Ovary (tissue), 9 donors: ENCODE measurements around the gene SFTA2. TPM values are rescaled to one million over a fixed set of nuclear protein-coding genes. Genes with fewer than 3 reads are reported as not detected.
"Not testable (repeated sequence)": the region's sequence is repeated elsewhere in the genome, so short reads cannot be mapped to it uniquely, and the experiment has no call there.

Source experiments
- DNase-seq, 5 donors: peaks; one replicate each; pipeline ENCODE4 v3.0.0-alpha.2; 2019 to 2020
- H3K27ac ChIP-seq, 2 donors: fragments of 200-600 bp; one replicate each; pipeline versions ENCODE4 v1.5.1 to v1.8.0; 2019 to 2022
- H3K27me3 ChIP-seq: fragments of 200-600 bp; one replicate; pipeline ENCODE4 v1.8.0; 2022
- H3K36me3 ChIP-seq: fragments of 200-600 bp; sonication (generic); one replicate; pipeline ENCODE4 v1.5.1; 2019
- H3K4me1 ChIP-seq: one replicate; pipeline ENCODE4 v1.8.1; 2013; ENCODE audit warnings: mild to moderate bottlenecking, moderate library complexity; ENCODE audit not compliant: insufficient read depth
- H3K4me3 ChIP-seq: fragments of 200-600 bp; sonication (generic); one replicate; pipeline ENCODE4 v1.5.1; 2017
- H3K9me3 ChIP-seq, 2 donors: fragments of 200-600 bp in 1 of 2; sonication (generic) in 1 of 2; one replicate each; pipeline versions ENCODE4 v1.5.1 to v1.8.1; 2013 to 2019; ENCODE audit warnings: mild to moderate bottlenecking in 1 of 2, moderate library complexity in 1 of 2
- EP300 ChIP-seq: sonication (generic); formaldehyde crosslinking; IDR thresholded peaks from one replicate; pipeline ENCODE4 v1.6.1; 2017; ENCODE audit warnings: antibody characterized with exemption
- POLR2A ChIP-seq: fragments of 450-650 bp; IDR thresholded peaks from one replicate; pipeline ENCODE4 v1.6.1; 2017; ENCODE audit warnings: antibody characterized with exemption, mild to moderate bottlenecking, moderate library complexity
- WGBS, 3 donors: extraction: QIAGEN DNeasy Blood & Tissue Kit in 1 of 3; methylation state at CpG; one replicate each; pipeline versions ENCODE4 v1.1.5 to v1.1.7; 2013 to 2017; 5-methylcytosine and 5-hydroxymethylcytosine counted together
- intact Hi-C, 4 donors: fragments of 100-400 bp; cut with DNase I; formaldehyde crosslinking; loops; one replicate each; pipeline versions ENCODE4 v1.11.0 to v1.15.1; 2022 to 2023
- polyA plus RNA-seq, 2 donors: library from polyadenylated mRNA; stranded (reverse); fragments of 200-250 nt in 1 of 2; fragments of 350-450 nt in 1 of 2; fragmentation: Illumina TruSeq in 1 of 2; extraction: RNeasy Lipid Tissue Mini Kit (QIAGEN cat#74804) in 1 of 2; gene quantifications; one replicate each; pipeline ENCODE4 v1.2.3, GENCODE V29; 2013 to 2014
- total RNA-seq, 7 donors: library from RNA; depleted of rRNA in 2 of 7; stranded (reverse); fragments of >200 nt in 2 of 7; fragmentation: NEBNext Ultra II Directional in 3 of 7; extraction: Animal tissue kit (Norgen Biotek cat#: 25700) in 3 of 7; gene quantifications; one replicate each; pipeline versions ENCODE4 v1.1.0 to v1.2.4, GENCODE V29; 2016 to 2023
- TF ChIP-seq, protein P1 (sequence below), 3 donors: fragments of 450-650 bp in 2 of 3; fragments of 200-600 bp in 1 of 3; IDR thresholded peaks; one replicate each; pipeline versions ENCODE4 v1.5.1 to v1.8.0; 2016 to 2022; ENCODE audit warnings: antibody characterized with exemption in 3 of 3, mild to moderate bottlenecking in 1 of 3
- donor health status: DM: no; HTN: no; CAD: no; lungs with moderate emphysema.
- donor health status: DM: no; HTN: no; CAD: no.
- donor health status: Bipolar disorder and iron deficiency.
- donor health status: DM: yes; HTN: yes; CAD: no.
- donor health status: DM: no; HTN: no; CAD: no.
- donor health status: DM: yes; HTN: yes; CAD: no.

SFTA2 gene
- total and polyA plus RNA-seq, 9 donors, result 0.80 to 3.1 (median 0.82) TPM; not detected in 6

DNA sequence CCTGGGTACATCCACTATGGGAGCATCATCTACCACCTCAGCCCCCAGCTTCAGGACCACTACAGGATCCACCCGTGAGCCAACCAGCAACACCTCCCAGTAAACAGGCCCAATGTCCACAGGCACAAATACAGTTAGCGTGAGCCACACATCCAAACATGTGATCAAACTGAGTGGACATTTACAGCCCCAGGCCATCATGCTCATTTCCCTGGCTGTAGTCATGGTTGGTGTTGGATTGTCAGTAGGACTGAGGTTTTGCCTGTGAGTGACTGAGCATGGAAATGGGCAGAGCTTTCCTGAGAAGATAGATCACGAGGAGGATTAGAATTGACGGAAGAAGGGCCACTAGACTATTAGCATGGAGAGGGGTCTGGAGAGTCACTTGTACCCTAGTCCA lies 40.8 kb upstream of the SFTA2 start:
- no peak overlapping the region for H3K27ac ChIP-seq
- H3K4me1 ChIP-seq, result no peaks in the 10 kb centered on the region
- TF ChIP-seq POLR2A (no peak), EP300 (no peak)
- TF ChIP-seq, protein P1, sequence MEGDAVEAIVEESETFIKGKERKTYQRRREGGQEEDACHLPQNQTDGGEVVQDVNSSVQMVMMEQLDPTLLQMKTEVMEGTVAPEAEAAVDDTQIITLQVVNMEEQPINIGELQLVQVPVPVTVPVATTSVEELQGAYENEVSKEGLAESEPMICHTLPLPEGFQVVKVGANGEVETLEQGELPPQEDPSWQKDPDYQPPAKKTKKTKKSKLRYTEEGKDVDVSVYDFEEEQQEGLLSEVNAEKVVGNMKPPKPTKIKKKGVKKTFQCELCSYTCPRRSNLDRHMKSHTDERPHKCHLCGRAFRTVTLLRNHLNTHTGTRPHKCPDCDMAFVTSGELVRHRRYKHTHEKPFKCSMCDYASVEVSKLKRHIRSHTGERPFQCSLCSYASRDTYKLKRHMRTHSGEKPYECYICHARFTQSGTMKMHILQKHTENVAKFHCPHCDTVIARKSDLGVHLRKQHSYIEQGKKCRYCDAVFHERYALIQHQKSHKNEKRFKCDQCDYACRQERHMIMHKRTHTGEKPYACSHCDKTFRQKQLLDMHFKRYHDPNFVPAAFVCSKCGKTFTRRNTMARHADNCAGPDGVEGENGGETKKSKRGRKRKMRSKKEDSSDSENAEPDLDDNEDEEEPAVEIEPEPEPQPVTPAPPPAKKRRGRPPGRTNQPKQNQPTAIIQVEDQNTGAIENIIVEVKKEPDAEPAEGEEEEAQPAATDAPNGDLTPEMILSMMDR (IDR thresholded peaks at IDR 0.05), result no peak
- H3K27me3 ChIP-seq, result no peaks in the 10 kb centered on the region
- H3K9me3 ChIP-seq, result no peaks in the 10 kb centered on the region
- 92 to 96% (median 94%) methylated on average over 4 of the region's 4 CpGs for WGBS, 3 donors
- no peaks in the 10 kb centered on the region for H3K36me3 ChIP-seq
- no peak for DNase-seq
- intact Hi-C loops, result no loop called here
- H3K4me3 ChIP-seq, result no peak overlapping the region

DNA sequence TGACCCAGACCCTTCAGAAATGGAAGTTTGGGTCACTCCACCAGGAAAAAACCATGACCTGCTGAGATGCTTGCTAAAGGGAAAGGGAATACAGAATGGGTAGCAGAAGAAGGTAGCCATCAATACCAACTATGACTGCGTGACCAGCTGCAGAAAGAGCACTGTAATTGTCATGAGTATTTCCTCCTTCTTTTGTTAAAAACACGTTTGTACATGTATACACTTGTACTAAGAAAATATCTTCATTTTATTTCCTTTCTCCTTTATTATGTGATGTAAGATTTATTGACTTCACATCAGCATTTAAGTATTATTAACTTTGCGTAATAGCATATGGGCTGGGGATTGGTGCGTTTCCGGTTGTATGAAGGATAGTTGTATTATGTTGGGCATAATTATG lies 39.0 kb upstream of the SFTA2 start:
- no peaks in the 10 kb centered on the region for H3K9me3 ChIP-seq
- intact Hi-C loops, result no loop called here
- H3K36me3 ChIP-seq, result no peaks in the 10 kb centered on the region
- H3K4me1 ChIP-seq, result no peaks in the 10 kb centered on the region
- DNase-seq, result no peak
- no peak for TF ChIP-seq EP300
- TF ChIP-seq, protein P1 (IDR thresholded peaks at IDR 0.05), result no peak
- TF ChIP-seq POLR2A, result no peak
- WGBS, 3 donors, result 89 to 91% (median 91%) methylated on average over 5 of the region's 5 CpGs
- no peaks in the 10 kb centered on the region for H3K27me3 ChIP-seq
- H3K27ac ChIP-seq, result no peak overlapping the region
- H3K4me3 ChIP-seq, result no peak overlapping the region

DNA sequence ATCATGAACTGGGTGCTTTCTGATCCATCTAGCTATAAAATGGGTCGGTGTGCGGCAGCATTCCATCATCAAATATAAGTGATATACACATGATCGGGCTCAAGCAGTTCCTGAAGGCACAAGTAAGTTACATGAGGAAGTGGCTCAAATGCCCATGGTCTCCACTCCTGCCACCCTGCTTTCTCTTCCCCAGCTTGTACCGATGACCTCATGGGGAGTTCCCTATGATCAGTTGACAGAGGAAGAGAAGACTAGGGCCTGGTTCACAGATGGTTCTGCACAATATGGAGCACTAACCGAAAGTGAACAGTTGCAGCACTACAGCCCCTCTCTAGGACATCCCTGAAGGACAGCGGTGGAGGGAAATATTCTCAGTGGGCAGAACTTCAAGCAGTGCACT lies 37.2 kb upstream of the SFTA2 start:
- H3K4me1 ChIP-seq, H3K27me3 ChIP-seq, H3K4me3 ChIP-seq, H3K36me3 ChIP-seq, intact Hi-C loops, DNase-seq, H3K27ac ChIP-seq, H3K9me3 ChIP-seq: not testable (repeated sequence)
- WGBS, 3 donors, result 93 to 96% (median 95%) methylated on average over 6 of the region's 6 CpGs

DNA sequence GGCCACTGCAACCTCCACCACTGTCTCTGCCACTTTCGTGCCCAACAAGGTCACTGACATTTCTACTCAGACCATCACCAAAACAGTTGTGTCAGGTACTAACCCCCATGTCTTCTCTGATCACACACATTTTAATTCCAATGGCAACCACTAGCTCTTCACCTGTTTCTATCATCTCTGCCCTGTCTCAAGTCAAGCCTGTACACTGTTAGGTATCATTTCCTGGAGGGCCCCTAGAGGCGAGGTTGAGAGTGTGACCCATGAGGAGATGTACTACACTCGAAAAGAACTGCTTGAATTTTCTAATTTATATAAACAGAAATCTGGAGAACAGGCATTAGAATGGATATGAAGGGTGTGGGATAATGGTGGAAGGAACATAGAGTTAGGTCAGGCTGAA lies 34.2 kb upstream of the SFTA2 start:
- no peak for TF ChIP-seq POLR2A
- TF ChIP-seq EP300, result no peak
- TF ChIP-seq, protein P1 (IDR thresholded peaks at IDR 0.05), result no peak
- Histone ChIP-seq H3K27ac (no peak overlapping the region), H3K4me1 (no peaks in the 10 kb centered on the region), H3K27me3 (no peaks in the 10 kb centered on the region), H3K4me3 (no peak overlapping the region), H3K9me3 (no peaks in the 10 kb centered on the region), H3K36me3 (no peaks in the 10 kb centered on the region)
- 74 to 88% (median 80%) methylated on average over 3 of the region's 3 CpGs for WGBS, 3 donors
- no peak for DNase-seq
- intact Hi-C loops, result no loop called here

DNA sequence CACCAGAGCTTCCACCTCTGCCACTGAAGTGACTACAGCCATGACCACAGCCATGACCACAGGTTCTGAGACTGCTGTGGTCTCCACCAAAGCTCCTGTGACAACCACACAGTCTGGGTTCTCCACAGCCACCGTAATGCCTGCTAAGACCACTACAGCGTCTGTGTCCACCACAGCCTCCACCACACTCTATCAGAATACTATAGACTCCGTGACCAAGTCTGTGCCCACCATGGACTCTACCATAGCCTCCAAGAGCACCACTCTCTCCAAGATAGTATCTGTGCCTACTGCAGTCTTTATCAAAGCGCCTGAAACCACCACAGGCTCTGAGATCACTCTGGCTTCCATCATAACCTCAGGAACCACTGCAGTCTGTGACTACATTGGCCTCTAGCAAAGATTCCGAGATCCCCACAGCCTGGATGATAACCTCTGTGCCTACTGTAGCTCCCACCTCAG lies 33.2 kb upstream of the SFTA2 start:
- H3K27me3 ChIP-seq, result no peaks in the 10 kb centered on the region
- no peak for DNase-seq
- H3K36me3 ChIP-seq, result no peaks in the 10 kb centered on the region
- no peak overlapping the region for H3K4me3 ChIP-seq
- no peaks in the 10 kb centered on the region for H3K4me1 ChIP-seq
- no peak overlapping the region for H3K27ac ChIP-seq
- WGBS, 3 donors, result 84 to 91% (median 91%) methylated on average over 5 of the region's 5 CpGs
- intact Hi-C loops, result no loop called here
- H3K9me3 ChIP-seq, result no peaks in the 10 kb centered on the region
- TF ChIP-seq, protein P1 (IDR thresholded peaks at IDR 0.05), result no peak
- TF ChIP-seq EP300 (no peak), POLR2A (no peak)
